Activated naive CD4-positive, alpha-beta T cell treated with anti-CD3 and anti-CD28 coated beads, Interleukin-2, amount 50 U/mL, for 72 hours (primary cell): ENCODE results near the gene AGAP4. TPM values are rescaled to one million over a fixed set of nuclear protein-coding genes. Genes with fewer than 3 reads are reported as not detected.
"Not testable (repeated sequence)": the region's sequence is repeated elsewhere in the genome, so short reads cannot be mapped to it uniquely, and the experiment has no call there.

ENCODE experiments used
- ATAC-seq, 2 donors: fragments of 150-1000 bp; cut with Tn5 transposase; 2 replicates each; pipeline ENCODE4 v1.10.0; 2021; ENCODE audit warnings: mild to moderate bottlenecking in 2 of 2, moderate library complexity in 2 of 2
- DNase-seq, 2 donors: peaks; one replicate each; pipeline ENCODE4 v3.0.0; 2021 to 2022; ENCODE audit warnings: low spot score in 2 of 2
- H3K27ac Mint-ChIP-seq, 2 donors: one replicate each; pipeline ENCODE4 v1.8.0; 2022; ENCODE audit warnings: mild to moderate bottlenecking in 2 of 2, mixed read lengths in 2 of 2
- H3K36me3 Mint-ChIP-seq, 2 donors: one replicate each; pipeline ENCODE4 v1.8.0; 2022; ENCODE audit warnings: mixed read lengths in 2 of 2
- H3K9me3 Mint-ChIP-seq, 2 donors: one replicate each; pipeline ENCODE4 v1.8.0; 2022; ENCODE audit warnings: mixed read lengths in 2 of 2
- total RNA-seq, 2 donors: library from RNA; stranded (reverse); gene quantifications; one replicate each; pipeline ENCODE4 v1.2.3, GENCODE V29; 2022

AGAP4 gene
- 10 to 100 TPM; 15.5 to 16.3 TPM for total RNA-seq

GRCh38 chr10:45847400-45847799, at the start of gene AGAP4:
Gene AGAP4, minus strand, starts transcription at chr10:45847500. Its CDS starts 153 bp downstream, at chr10:45847347.
- ATAC-seq, H3K9me3 Mint-ChIP-seq, H3K36me3 Mint-ChIP-seq, DNase-seq, H3K27ac Mint-ChIP-seq: not testable (repeated sequence)

DNA sequence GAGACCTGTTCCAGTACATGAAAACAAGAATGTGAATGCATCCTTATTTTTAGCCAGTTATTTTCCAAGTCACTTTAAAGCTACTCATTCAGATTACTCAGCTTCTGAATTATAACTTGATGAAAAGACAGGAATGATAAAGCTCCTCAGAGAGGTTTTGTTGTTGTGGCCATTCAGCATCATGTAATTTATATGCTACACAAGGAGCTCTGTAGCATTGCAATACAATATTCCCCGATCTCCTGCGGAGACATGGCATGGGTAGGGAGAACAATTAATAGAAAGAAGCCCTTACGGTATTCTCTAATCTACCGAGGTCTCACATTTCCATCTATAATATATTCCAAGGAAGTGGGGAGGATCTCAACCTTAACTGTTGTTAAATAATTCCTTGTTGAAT, 43.4 kb upstream of the AGAP4 start:
- not testable (repeated sequence) for H3K9me3 Mint-ChIP-seq, H3K27ac Mint-ChIP-seq, DNase-seq, ATAC-seq, H3K36me3 Mint-ChIP-seq

DNA sequence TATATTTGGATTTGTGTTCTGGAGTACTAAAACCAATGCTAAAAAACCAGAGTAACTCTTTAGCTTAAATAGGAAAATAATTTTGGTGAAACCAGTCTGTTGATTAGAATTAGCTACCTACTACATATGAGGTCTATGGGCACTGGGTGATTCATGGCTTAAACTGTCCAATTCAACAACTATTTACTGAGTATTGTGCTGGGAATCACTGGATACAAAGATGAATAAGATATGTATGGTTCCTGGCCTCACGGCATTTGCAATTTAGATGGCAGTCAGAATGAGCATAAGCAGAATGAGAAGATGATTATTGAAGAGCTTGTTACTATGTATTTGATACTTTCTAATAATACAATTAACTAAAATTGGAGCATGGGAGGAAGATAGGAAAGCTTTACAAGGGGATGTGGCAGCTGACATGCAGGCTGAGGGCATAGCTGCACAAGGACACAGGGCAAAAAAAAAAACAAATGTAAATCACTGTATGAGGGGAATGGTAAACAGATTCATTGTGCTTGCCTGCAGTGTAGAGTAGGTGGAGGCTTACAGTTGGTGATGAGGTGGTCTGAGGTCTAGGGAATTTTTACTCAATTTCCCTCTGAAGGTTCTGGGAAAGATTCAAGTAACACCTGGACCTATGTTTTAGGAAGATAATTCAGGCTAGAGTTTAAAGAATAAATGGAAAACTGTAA, 42.4 kb upstream of the AGAP4 start:
- H3K36me3 Mint-ChIP-seq, ATAC-seq, DNase-seq, H3K9me3 Mint-ChIP-seq, H3K27ac Mint-ChIP-seq: not testable (repeated sequence)

DNA sequence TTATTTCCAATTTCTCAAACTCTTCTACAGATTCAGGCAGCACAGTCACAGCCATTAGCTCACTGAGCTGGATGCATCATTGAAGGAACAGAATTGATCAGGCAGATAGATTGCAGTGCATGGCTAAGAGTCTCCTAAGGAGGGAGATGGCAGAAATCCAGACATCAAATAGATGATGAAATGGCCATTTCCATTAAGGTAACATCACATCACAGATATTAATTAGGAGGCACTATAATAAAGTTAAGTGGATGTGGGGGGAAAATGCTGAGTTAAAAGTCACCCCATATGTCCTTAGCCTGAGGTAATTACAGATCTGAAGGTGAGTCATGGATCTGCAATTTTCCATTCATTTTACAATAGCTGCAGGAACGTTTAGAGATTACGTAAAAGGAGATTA, 35.6 kb upstream of the AGAP4 start:
- DNase-seq, H3K36me3 Mint-ChIP-seq, H3K9me3 Mint-ChIP-seq, ATAC-seq, H3K27ac Mint-ChIP-seq: not testable (repeated sequence)

- H3K27ac Mint-ChIP-seq, ATAC-seq, DNase-seq, H3K9me3 Mint-ChIP-seq, H3K36me3 Mint-ChIP-seq: not testable (repeated sequence)
Observed at GRCh38 chr10:45865404-45865803, 18.1 kb upstream of the AGAP4 start.

GRCh38 chr10:45864264-45864663, 17.0 kb upstream of the AGAP4 start:
- not testable (repeated sequence) for H3K36me3 Mint-ChIP-seq, DNase-seq, H3K27ac Mint-ChIP-seq, ATAC-seq, H3K9me3 Mint-ChIP-seq

GRCh38 chr10:45863632-45864031, 16.3 kb upstream of the AGAP4 start:
- not testable (repeated sequence) for H3K27ac Mint-ChIP-seq

GRCh38 chr10:45857931-45858330, 10.6 kb upstream of the AGAP4 start:
- not testable (repeated sequence) for H3K27ac Mint-ChIP-seq, H3K36me3 Mint-ChIP-seq, H3K9me3 Mint-ChIP-seq, ATAC-seq, DNase-seq

More at GRCh38 chr10:45863632-45864031, 16.3 kb upstream of the AGAP4 start:
- DNase-seq, H3K36me3 Mint-ChIP-seq, ATAC-seq, H3K9me3 Mint-ChIP-seq: not testable (repeated sequence)

DNA sequence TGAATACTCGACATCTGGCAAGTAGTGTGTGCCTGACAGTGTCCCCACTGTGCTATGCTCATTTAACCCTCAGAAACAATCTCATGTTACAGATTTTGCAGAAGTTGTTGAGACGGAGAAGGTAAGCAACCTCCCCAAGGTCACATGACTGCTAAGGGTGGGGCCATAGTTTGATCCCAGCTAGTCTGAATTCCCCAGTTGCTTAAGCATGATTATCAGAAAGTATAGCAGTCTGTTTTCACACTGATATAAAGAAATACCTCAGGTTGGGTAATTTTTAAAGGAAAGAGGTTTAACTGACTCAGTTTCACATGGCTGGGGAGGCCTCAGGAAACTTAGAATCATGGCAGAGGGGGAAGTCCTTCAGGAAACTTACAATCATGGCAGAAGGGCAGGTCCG, 1.2 kb upstream of the AGAP4 start:
- not testable (repeated sequence) for DNase-seq, H3K9me3 Mint-ChIP-seq, H3K27ac Mint-ChIP-seq, ATAC-seq, H3K36me3 Mint-ChIP-seq

- H3K9me3 Mint-ChIP-seq, DNase-seq, H3K27ac Mint-ChIP-seq, H3K36me3 Mint-ChIP-seq, ATAC-seq: not testable (repeated sequence)
Observed at GRCh38 chr10:45822918-45823317, 24.4 kb downstream of the AGAP4 start.

GRCh38 chr10:45820107-45820830, 27.0 kb downstream of the AGAP4 start:
- not testable (repeated sequence) for H3K9me3 Mint-ChIP-seq, ATAC-seq, H3K36me3 Mint-ChIP-seq, H3K27ac Mint-ChIP-seq, DNase-seq

GRCh38 chr10:45819552-45819951, 27.7 kb downstream of the AGAP4 start:
- H3K36me3 Mint-ChIP-seq, result no peaks in the 10 kb centered on the region
- H3K9me3 Mint-ChIP-seq, result no peaks in the 10 kb centered on the region
- H3K27ac Mint-ChIP-seq, result no peak overlapping the region
- no peak for ATAC-seq
- no peak for DNase-seq

DNA sequence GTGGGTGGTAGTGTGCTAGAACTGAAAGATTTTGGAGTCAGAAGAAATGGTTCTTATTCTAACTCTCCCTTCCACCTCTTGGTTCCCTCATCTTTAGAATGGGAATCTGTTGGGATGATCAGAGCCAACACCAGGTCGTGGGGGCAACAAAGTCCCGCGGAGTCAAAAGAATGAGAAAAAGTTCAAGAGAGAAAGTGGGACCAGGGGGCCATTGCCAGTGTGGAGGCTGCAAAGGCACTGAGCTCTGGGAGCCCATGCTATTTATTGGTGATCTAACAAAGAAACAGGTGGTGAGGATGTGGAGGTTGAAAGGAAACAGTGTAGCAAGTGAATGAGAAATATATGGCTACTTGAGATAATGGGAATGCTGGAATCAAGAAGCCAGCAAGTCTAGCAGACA, 29.4 kb downstream of the AGAP4 start:
- no peak for ATAC-seq
- DNase-seq, result no peak
- Mint-ChIP-seq H3K36me3 (no peaks in the 10 kb centered on the region), H3K27ac (no peak overlapping the region), H3K9me3 (no peaks in the 10 kb centered on the region)

GRCh38 chr10:45817130-45817859, 30.0 kb downstream of the AGAP4 start:
- H3K36me3 Mint-ChIP-seq, result no peaks in the 10 kb centered on the region
- H3K27ac Mint-ChIP-seq, result peak overlapping the region in 1 of 2 donors; percentile 26
- ATAC-seq (no peak), DNase-seq (no peak)
- no peaks in the 10 kb centered on the region for H3K9me3 Mint-ChIP-seq

DNA sequence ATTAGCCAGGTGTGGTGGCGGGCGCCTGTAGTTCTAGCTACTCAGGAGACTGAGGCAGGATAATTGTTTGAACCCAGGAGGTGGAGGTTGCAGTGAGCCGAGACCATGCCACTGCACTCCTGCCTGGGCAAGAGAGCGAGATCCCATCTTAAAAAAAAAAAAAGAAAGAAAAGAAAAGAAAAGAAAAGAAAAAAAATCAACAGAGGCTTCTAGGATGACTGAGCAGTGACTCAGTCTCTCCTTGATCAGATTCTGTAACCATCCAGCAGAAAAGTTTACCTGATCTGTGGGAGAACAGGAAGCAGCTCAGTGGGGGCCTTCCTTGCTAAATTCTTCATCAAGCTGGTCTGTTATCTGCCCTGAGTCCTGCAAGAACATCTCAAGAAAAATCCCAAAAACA, 33.2 kb downstream of the AGAP4 start:
- not testable (repeated sequence) for ATAC-seq, DNase-seq, H3K27ac Mint-ChIP-seq, H3K9me3 Mint-ChIP-seq, H3K36me3 Mint-ChIP-seq

- not testable (repeated sequence) for H3K27ac Mint-ChIP-seq, H3K9me3 Mint-ChIP-seq
Observed at GRCh38 chr10:45812959-45813358, 34.3 kb downstream of the AGAP4 start.

DNA sequence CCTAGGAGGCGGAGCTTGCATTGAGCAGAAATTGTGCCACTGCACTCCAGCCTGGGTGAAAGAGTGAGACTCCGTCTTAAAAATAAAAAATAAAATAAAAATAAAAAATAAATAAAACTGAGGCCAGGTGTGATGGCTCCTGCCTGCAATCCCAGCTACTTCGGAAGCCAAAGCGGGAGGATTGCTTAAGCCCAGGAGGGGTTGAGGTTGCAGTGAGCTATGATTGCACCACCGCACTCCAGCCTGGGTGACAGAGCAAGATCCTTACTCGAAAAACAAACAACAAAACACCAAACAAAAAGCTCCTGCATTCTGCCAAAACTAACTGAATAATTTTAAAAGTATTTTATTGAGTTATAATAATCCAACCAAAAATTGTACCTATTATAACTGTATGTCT, 36.2 kb downstream of the AGAP4 start:
- H3K36me3 Mint-ChIP-seq, result no peaks in the 10 kb centered on the region
- H3K27ac Mint-ChIP-seq, result no peak overlapping the region
- DNase-seq (no peak), ATAC-seq (no peak)
- H3K9me3 Mint-ChIP-seq, result no peaks in the 10 kb centered on the region

More at GRCh38 chr10:45812959-45813358, 34.3 kb downstream of the AGAP4 start:
- not testable (repeated sequence) for ATAC-seq, H3K36me3 Mint-ChIP-seq, DNase-seq
